ENCODE measurements around the gene SERHL2. TPM values are rescaled to one million over a fixed set of nuclear protein-coding genes. Genes with fewer than 3 reads are reported as not detected.

SERHL2 gene
- polyA plus RNA-seq, 3 donors = 0.20 to 0.60 (median 0.24) TPM

DNA sequence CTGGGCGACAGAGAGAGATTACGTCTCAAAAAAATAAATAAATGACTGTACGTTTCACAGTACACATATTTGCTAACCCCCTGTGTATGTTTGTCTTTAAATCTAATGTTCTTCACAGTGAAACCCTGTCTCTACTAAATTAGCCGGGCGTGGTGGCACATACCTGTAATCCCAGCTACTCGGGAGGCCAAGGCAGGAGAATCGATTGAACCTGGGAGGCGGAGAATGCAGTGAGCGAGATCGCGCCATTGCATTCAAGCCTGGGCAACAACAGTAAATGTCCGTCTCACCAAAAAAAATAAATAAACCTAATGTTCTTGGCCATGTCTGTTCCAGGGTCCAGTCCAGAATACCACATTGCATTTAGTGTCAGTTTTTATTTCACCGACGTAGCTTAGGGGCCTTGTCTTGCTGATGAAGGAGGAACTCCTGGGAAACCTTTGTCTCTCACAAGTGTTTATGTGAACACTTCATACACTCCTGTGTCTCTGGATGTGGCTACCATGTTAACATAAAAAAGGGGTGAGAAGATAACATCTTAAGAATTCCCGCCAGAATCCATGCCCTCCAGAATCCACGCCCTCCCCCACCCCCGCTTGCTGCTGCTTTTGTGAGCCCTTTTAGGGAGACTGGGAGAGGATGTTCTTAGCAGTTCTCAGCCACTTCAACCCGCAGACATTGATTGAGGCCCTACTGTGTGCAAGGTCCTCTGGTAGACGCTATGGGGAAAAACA, 5.0 kb upstream of the SERHL2 start:
- DNase-seq = no peak
- Histone ChIP-seq H3K9me3 (replicated peaks in 1 of 2; ENCODE audit: control insufficient read depth in 1 of 2, insufficient read depth in 1 of 2, low read length in 2 of 2) (no peaks in the 10 kb centered on the region), H2AFZ (ENCODE audit: insufficient read depth, low read depth, low read length, poor library complexity, severe bottlenecking) (no peak overlapping the region), H3K9ac (ENCODE audit: insufficient read depth, low read length, poor library complexity, severe bottlenecking) (no peak overlapping the region), H3K4me3 (replicated peaks in 1 of 3; ENCODE audit: low read depth in 2 of 3, low read length in 3 of 3) (no peak overlapping the region), H3K27me3 (ENCODE audit: control insufficient read depth in 2 of 2, insufficient read depth in 2 of 2, low read length in 2 of 2) (peaks cover 2 to 15% of the 10 kb centered on the region in 2 donors), H3K36me3 (replicated peaks in 1 of 2; ENCODE audit: control insufficient read depth in 1 of 2, insufficient read depth in 2 of 2, low read length in 2 of 2) (no peaks in the 10 kb centered on the region), H3K79me2 (ENCODE audit: insufficient read depth, low read length) (no peaks in the 10 kb centered on the region), H3K4me1 (ENCODE audit: control insufficient read depth in 1 of 2, insufficient read depth in 2 of 2, low read length in 2 of 2) (peaks cover 6 to 7% of the 10 kb centered on the region in 2 donors), H3K4me2 (replicated peaks; ENCODE audit: extremely low read depth, low read length, poor library complexity, severe bottlenecking) (no peak overlapping the region), H4K20me1 (ENCODE audit: insufficient read depth, low read length) (no peaks in the 10 kb centered on the region), H3K27ac (ENCODE audit: low read depth in 1 of 2, low read length in 2 of 2) (no peak overlapping the region)
- H3K36me3 Mint-ChIP-seq = no peaks in the 10 kb centered on the region
- H3K4me3 Mint-ChIP-seq = no peak overlapping the region
- 86% methylated on average over 15 of the region's 19 CpGs for WGBS (ENCODE audit: insufficient coverage)
- H3K4me1 Mint-ChIP-seq = peaks cover 15% of the 10 kb centered on the region
- peaks cover 4 to 15% (median 5%) of the 10 kb centered on the region in 7 donors for H3K9me3 Mint-ChIP-seq
- H3K27ac Mint-ChIP-seq = no peak overlapping the region
- TF ChIP-seq, protein P1, sequence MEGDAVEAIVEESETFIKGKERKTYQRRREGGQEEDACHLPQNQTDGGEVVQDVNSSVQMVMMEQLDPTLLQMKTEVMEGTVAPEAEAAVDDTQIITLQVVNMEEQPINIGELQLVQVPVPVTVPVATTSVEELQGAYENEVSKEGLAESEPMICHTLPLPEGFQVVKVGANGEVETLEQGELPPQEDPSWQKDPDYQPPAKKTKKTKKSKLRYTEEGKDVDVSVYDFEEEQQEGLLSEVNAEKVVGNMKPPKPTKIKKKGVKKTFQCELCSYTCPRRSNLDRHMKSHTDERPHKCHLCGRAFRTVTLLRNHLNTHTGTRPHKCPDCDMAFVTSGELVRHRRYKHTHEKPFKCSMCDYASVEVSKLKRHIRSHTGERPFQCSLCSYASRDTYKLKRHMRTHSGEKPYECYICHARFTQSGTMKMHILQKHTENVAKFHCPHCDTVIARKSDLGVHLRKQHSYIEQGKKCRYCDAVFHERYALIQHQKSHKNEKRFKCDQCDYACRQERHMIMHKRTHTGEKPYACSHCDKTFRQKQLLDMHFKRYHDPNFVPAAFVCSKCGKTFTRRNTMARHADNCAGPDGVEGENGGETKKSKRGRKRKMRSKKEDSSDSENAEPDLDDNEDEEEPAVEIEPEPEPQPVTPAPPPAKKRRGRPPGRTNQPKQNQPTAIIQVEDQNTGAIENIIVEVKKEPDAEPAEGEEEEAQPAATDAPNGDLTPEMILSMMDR (IDR thresholded peaks at IDR 0.05) = no peak
- intact Hi-C loops (cut with micrococcal nuclease) = no loop called here
- H3K27me3 Mint-ChIP-seq (ENCODE audit: low read depth in 3 of 3) = peaks cover 14 to 26% (median 22%) of the 10 kb centered on the region in 3 donors

DNA sequence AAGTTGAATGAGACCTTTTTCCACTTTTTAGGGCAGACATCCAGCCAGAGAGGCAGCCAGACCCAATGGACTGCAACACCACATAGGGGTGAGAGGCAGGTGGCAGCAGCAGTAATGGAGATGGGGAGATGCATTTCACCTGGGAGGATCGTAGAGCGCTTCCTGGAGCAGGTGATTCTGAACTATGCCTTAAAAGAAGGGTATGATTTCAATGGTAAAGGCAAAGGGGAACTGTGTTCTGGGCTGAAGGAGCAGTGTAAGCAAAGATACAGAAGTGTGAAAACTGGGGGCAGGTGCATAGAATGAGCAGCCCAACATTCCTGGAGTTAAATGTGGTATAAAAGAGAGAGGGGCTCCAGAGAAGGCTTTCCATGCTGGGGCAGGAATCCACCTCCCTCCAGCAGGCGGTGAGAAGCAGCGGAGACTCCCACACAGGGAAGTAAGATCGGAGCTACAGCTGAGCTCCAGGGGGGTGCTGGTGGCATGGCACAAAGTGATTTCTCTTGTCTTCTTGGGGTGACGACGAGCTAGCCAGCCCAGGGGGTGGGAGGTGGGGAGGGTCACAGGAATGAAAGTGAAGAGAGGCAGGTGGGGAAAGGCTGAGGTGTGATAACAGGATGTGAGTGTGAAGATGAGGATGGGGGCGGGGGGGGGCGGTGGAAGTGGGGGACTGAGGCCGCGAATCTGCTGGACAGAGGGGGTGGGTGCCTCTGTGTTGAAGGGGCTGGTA, 4.3 kb upstream of the SERHL2 start:
- Histone ChIP-seq H3K36me3 (replicated peaks in 1 of 2; ENCODE audit: control insufficient read depth in 1 of 2, insufficient read depth in 2 of 2, low read length in 2 of 2) (no peaks in the 10 kb centered on the region), H3K4me1 (ENCODE audit: control insufficient read depth in 1 of 2, insufficient read depth in 2 of 2, low read length in 2 of 2) (peaks cover 12 to 13% of the 10 kb centered on the region in 2 donors), H3K4me3 (replicated peaks in 1 of 3; ENCODE audit: low read depth in 2 of 3, low read length in 3 of 3) (no peak overlapping the region), H4K20me1 (ENCODE audit: insufficient read depth, low read length) (no peaks in the 10 kb centered on the region), H3K27ac (ENCODE audit: low read depth in 1 of 2, low read length in 2 of 2) (no peak overlapping the region), H3K27me3 (ENCODE audit: control insufficient read depth in 2 of 2, insufficient read depth in 2 of 2, low read length in 2 of 2) (peaks cover 2 to 23% of the 10 kb centered on the region in 2 donors), H3K9ac (ENCODE audit: insufficient read depth, low read length, poor library complexity, severe bottlenecking) (no peak overlapping the region), H3K9me3 (replicated peaks in 1 of 2; ENCODE audit: control insufficient read depth in 1 of 2, insufficient read depth in 1 of 2, low read length in 2 of 2) (no peaks in the 10 kb centered on the region), H3K4me2 (replicated peaks; ENCODE audit: extremely low read depth, low read length, poor library complexity, severe bottlenecking) (no peak overlapping the region), H3K79me2 (ENCODE audit: insufficient read depth, low read length) (no peaks in the 10 kb centered on the region), H2AFZ (ENCODE audit: insufficient read depth, low read depth, low read length, poor library complexity, severe bottlenecking) (no peak overlapping the region)
- Mint-ChIP-seq H3K27ac (no peak overlapping the region), H3K9me3 (peaks cover 4 to 17% (median 7%) of the 10 kb centered on the region in 7 donors), H3K36me3 (no peaks in the 10 kb centered on the region), H3K4me1 (peaks cover 21% of the 10 kb centered on the region), H3K4me3 (no peak overlapping the region), H3K27me3 (ENCODE audit: low read depth in 3 of 3) (peaks cover 20 to 32% (median 28%) of the 10 kb centered on the region in 3 donors)
- intact Hi-C loops (cut with micrococcal nuclease) = loop anchor here in 1 of 2 donors (5.0 kb wide), 1 partner anchor 32 kb away; the partner anchor contains the start of gene RRP7A
- no peak for DNase-seq
- TF ChIP-seq, protein P1 (IDR thresholded peaks at IDR 0.05) = no peak
- 88% methylated on average over 10 of the region's 11 CpGs for WGBS (ENCODE audit: insufficient coverage)

Measured in CD14-positive monocyte (primary cell).